HL-60 (cell line): ENCODE measurements around the gene BRCA2.

ENCODE experiments used
- CTCF ChIP-seq: IDR thresholded peaks from one replicate; pipeline ENCODE4 v1.5.1; 2011; ENCODE audit warnings: low read length, control low read depth, inconsistent platforms; ENCODE audit not compliant: insufficient read depth
- GABPA ChIP-seq: IDR thresholded peaks from 2 replicates; pipeline ENCODE4 v1.6.1; 2012; ENCODE audit warnings: low read depth
- POLR2AphosphoS5 ChIP-seq: IDR thresholded peaks from 2 replicates; pipeline ENCODE4 v1.6.1; 2012; ENCODE audit warnings: low read depth
- REST ChIP-seq: IDR thresholded peaks from 2 replicates; pipeline ENCODE4 v1.6.1; 2012; ENCODE audit warnings: low read depth; ENCODE audit not compliant: insufficient replicate concordance

- TF ChIP-seq CTCF (no peak), GABPA (no peak), REST (no peak), POLR2AphosphoS5 (no peak)
Measured at GRCh38 chr13:32300920-32301319, 14.4 kb upstream of the BRCA2 start.
